Kidney glomerular epithelial cell (primary cell): ENCODE measurements around the gene PRKN.
"Not testable (repeated sequence)": the region's sequence is repeated elsewhere in the genome, so short reads cannot be mapped to it uniquely, and the experiment has no call there.

Experiments
- DNase-seq: peaks from one replicate; lab custom pipeline; 2025; lab: John Stamatoyannopoulos, UW

The PRKN gene

DNA sequence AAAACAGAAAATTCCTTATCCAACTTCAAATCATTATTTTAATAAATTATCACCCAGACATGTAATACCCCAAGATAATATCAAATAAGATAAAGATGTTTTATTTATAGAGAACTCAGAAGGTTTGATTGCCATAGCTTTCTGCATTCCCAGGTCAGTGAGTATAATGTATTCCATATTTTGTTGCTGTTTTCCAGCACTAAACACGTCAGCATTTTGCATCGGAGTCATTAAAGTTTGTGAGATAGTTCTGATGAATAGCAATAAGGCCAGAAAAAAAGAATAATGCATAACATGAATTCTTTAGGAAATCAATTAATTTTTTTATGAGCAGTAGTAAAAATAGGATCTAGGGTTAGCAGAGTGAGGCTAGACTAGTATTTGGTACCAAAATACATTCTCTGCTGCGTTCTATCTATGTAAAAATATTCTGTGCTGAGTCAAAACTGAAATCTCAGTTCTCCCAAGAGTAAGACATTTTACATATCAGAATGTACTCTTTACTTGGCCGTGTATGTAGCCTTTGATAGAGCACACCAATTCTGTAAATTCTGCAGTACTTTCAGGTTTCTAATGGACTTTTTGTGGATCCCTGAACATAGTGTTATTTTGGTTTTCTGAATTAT is 1183.8 kb downstream of the PRKN start:
- no peak for DNase-seq

DNA sequence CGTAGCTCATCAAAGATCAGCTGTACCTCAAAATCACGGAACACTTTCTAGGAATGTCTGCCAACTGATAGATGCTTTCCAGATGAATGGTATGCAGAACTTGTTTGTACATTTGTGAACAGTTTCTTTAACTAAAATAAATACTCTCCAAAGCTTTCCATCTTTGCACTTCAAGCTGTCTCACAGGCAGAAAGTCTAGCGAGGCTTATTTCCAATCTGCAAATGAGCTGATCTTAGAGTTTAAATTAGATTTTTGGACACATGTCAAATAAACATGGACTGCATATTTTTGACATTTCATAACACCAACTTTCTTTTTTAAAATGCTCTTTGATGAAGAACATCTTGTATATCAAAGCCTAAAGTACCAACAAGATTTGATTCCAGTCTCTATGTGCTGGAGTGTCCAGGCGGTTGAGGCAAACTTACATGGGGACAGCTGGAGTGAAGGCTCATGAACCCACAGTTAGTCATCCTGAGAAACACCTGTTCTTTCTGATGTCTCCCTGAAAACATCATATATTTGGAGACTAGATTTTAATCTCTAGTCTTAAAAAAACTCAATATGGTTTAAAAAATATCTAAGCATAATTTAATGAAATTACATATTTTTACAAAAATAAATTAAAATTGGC is 1185.1 kb downstream of the PRKN start:
- no peak for DNase-seq

DNA sequence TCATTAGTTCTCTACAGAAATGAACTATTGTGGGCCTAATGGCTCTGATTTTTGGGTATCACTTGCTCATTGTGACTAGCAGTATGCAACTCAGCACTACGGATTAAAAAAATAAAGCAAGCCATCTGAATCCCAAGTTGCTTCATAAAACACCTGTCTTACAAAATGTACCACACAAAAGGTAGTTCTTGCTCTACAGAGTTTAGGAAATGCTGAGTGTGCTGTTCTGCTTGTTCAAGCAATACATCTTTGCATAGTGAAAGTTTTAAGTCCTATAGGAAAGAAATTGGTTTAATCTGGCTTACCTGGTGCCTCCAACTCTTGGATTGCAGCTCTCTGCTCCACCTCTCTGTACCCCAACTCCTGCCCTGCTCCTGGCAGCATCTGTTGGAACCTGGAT is 1187.0 kb downstream of the PRKN start:
- DNase-seq, result no peak

DNA sequence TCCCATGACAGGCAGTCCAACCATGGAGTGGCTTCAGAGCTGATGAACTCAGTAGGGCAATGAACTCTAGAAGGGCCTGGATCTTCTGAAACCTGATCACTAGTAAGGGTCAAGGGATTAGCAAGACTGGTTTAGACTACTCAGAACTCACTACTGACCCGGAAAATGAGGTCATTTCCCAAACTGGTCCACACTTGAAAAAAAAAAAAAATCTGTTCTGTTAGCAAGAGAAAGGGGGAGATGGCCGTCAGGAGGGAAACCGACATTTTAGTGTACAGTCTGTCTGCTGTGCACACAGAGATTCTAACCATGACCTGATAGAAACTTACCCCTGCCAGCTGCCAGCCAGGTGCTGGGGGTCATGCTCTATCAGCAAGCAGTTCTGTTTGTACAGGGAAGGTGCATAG is 1191.3 kb downstream of the PRKN start:
- no peak for DNase-seq

DNA sequence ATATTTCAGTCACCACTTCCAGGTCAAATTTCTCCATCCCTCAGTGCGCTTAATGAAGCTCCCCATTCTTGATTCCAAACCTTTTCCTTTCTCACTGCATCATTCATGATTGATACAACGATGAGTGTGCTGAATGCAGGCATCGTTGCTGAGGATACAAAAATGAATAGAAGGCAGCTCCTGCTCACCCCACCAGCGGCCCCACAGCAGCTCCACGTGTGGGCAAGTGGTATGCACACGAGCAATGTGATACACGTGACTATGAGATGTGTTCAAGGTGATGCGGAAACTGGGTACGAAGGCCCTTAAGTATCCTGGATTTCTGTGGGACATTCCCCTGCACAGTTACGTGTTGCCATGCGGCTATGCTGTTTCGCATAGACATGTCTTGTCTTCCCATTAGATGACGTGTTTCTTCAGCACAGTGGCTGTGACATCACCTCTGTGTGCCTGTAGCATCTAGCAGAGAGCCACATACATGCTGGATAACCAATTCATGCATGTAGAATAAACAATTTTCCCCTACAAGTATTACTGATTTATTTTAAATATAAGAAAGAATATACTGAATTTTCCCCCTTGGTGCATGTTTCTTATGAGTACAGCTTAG is 1193.2 kb downstream of the PRKN start:
- DNase-seq, result no peak

DNA sequence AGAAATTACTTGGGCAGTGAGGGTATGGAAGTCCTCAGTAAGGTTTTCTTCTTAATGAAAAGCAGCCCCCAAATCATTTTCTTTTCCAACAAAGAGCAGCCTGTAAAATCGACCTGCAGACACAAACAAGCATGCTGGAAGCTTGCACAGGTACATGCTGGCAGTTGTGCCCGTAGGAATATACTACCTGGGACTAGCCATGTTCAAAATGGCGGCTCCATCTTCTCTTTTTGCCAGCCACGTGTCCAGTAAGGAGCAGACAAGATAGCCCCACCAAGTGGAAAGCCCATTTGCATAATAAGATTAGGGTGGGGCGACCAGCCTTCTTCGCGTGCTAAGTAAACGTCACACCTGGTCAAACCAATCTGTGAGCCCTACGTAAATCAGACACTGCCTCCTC is 1194.3 kb downstream of the PRKN start:
- no peak for DNase-seq

DNA sequence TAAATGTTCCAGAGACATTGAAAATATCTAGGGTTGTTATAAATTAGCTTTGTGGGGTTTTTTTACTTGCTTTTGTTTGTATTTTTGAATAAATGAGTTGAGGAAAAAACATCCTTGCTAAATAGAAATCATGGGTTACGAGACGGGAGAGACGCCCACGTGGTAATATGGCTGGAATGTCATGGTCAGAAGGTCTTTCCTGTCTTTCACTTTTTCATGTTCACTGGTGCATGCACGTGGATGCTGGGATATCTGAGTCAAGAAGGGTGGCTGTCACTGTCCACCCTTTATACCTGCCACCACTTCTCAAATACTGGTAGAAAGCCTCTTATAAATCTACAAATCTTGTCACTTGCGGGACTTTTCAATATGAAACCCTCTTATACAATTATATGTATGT is 1195.0 kb downstream of the PRKN start:
- no peak for DNase-seq

DNA sequence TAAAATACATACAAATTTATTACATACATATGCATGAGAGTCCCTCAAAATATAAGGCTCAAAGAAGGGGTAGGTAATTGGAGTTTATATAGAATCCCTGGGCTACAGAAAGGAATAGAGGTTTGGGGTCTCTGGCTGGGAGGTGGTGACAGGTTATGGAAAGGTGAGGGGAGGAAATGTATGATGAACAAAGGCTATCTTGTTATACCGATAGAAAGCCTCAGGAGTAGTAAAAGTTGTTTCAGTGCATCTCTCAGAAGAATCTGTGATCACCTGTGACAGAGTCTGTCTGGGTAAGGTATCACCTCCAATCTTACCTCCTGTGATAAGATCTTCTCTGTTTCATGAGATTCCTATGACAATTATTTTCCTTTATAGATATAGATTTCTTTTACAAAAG is 1200.8 kb downstream of the PRKN start:
- no peak for DNase-seq

DNA sequence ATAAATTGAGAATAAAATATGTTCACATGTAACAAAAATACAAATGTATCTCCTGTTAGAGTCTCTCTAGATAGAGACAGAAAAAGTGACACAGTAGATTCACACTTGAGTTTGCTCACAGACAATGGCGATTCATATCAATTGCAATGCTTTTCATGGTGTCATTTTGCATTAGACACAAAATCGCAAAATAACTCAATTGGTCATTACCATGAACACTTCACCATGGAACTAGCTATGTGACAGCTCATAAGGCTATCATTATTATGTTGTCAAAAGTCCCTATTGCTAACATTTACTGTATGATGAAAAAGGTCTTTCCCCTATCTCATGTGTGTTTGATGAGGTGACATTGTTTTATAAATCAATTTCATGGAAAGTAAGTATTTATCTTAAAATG is 1204.2 kb downstream of the PRKN start:
- no peak for DNase-seq

DNA sequence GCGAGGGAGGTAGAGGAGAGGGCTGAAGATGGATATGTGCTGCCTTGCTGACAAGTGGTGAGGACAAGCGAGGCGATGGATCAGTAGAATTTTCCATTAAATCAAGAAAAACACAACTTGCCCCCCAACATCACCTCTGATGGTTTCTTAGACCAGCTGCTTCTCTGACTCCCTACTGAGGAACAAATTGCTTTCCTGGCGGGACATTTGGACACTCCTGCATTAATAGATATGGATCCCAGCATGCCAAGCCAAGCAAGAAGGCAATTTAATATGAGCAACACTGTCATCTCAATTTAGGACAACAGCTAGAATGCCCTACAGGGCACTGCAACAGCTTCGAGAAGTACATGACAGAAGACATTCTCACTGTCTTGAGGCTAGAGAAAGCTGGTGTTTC is 1205.3 kb downstream of the PRKN start:
- DNase-seq, result no peak

DNA sequence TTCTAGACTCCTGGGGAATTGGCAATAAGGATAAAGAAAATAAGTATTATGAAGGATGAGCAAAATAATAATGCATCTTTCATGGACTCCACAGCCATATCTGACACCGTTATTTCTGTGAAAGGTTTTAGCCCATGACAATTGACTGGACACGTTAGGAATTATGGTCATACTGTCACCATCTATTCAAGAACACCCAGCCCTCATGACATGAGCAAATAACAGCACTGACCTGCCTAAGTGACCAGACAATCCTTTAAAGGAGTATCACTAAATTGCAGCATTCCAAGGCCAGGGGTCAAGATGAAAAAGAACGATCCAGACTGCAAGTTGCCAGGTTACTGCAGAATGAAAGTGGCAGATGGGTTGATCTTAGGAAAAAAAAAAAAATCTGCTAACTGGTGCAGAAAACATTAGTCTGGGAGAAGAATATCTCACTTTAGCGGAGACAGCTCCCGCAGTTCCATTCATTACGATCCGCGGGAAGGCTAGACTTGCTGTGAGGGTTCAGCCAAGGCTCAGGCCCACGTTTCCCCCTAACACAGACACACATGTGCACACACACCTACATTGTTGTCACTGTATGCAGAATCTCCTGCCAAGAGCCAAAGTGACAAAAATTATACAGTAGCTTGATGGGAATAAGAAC is 1216.0 kb downstream of the PRKN start:
- no peak for DNase-seq

DNA sequence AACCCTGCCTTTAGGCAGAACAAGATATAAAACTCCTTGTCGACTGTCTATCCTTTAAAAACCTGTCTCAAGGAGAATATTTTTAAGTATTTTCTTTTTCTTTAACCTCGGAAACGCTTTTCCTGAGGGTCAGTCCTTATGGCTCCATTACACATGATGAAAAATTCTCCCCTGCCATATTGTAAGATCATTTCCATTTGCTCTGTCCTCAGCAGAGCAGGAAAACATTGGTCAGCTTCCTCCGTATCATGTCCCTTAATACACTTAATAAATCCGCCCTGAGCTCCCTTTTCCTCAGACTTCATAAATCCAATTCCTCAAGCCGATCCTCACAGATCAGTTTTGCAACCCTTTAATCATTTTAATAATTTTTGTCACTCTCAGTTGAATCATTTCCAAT is 1219.2 kb downstream of the PRKN start:
- DNase-seq, result no peak

DNA sequence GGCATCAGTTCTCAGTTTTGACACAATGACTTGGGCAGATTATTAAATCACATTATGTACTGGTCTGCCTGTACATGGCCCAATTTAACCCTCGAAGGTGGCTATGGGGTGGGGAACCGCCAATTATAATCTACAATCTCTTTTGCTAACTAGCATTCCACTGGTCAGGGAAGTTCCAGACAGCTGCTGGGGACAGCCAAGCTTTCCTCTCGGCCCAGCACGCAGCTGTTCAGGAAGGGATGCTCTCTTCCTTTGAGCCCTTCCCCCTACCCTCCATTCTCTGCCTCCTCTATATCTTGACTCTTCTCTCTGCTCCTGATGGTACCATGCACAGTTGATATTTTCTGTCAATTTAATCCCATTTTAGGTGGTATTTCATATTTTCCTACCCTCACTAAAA is 1220.2 kb downstream of the PRKN start:
- no peak for DNase-seq

DNA sequence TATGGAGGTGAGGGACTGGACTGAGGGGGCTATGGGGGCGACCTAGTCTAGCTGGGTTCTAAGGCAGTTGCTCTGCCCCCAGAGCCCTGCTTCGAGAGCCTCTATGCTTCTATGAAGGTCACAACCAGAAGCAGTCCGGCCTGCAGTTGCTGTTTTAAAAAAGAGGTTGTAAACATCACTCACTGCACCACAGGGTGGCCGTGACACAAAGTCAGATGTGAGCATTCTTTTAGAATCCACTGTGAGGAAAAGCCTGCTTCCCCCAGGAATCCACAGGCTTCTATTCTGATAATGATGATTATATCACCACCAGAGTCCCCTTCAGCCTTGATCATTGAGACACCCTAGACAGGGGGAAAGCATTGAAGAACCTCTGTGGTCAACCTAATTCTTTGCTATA is 1224.0 kb downstream of the PRKN start:
- DNase-seq, result no peak

DNA sequence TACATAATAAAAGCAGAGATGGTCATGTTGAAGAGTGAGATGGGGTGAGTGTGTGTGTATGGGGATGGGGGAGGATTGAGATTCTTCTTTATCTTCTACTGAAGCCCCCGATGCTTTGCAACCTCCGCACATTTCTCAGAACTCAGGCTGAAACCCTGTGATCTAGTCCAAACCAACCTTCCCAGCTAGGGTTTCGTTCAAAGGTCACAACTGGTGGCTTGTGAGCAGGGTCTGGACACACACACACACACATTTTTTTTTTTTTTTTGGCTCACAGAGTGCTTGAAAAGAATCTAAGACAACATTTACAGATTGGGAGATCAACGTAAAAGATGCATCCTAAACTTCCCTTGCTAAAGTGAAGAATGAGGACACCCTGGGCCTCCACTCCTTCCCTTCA is 1228.7 kb downstream of the PRKN start:
- no peak for DNase-seq

DNA sequence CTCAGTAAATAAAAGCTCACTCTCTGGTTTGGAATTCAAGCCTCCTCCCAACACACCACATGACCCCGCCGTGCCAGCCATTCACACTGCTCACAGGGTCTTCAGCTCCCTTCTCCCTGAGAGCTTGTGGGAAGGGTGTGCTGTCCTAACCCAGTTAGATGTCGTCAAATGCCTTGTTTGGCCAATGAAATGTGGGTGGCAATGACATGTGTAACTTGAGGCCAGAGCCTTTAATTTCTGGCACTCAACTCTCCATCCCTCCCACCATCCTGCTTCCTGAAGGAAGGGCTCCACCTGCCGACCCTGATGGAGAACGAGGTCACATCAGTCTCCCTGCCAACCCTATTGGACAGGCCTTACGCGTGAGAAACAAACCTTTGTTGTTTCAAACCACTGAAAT is 1229.2 kb downstream of the PRKN start:
- peak; percentile 35 for DNase-seq

DNA sequence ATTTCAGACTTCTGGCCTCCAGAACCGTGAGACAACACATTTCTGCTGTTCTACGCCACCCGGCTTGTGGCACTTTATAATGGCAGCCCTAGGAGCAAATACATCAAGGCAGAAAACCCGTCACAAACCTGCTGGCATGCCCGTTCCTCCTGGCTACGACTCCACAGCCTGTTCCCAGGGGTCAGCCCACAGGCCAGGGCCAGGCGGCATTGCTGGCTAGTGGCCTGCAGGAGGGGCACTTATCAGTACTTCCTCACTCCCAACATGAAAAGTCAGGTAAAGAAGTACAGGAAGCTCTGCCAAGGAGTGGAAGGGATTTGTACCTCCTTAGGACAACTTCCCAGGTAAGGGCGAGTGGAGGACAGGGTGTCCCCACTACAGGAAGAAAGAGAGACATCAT is 1230.6 kb downstream of the PRKN start:
- no peak for DNase-seq

DNA sequence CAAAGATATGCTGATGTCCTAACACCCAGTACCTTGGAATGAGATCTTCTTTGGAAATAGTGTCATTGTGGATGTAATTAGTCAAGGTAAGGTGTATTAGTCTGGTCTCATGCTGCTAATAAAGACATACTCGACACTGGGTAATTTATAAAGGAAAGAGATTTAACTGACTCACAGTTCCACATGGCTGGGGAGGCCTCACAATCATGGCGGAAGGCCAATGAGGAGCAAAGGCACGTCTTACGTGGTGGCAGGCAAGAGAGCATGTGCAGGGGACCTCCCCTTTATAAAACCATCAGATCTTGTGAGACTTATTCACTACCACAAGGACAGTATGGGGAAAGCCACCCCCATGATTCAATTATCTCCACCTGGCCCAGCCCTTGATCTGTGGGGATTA is 1231.3 kb downstream of the PRKN start:
- not testable (repeated sequence) for DNase-seq

DNA sequence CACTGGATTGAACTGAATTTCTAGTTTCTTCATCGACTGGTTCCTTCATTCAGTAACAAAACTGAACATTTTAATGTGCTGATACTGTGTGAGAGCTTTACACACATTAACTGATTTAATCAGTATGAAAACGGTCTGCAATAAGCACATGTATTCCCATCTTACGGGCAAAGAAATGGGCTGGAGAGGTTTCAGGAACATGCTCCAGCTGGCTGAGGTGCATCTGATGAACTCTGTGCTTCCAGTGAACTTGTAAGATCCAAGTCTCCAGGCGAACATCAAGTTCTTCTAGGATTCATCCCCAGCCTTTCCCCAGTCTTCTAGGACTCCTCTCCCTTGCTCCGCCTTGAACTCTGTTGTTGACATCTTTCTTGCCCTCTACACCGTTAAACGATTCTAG is 1233.0 kb downstream of the PRKN start:
- no peak for DNase-seq

DNA sequence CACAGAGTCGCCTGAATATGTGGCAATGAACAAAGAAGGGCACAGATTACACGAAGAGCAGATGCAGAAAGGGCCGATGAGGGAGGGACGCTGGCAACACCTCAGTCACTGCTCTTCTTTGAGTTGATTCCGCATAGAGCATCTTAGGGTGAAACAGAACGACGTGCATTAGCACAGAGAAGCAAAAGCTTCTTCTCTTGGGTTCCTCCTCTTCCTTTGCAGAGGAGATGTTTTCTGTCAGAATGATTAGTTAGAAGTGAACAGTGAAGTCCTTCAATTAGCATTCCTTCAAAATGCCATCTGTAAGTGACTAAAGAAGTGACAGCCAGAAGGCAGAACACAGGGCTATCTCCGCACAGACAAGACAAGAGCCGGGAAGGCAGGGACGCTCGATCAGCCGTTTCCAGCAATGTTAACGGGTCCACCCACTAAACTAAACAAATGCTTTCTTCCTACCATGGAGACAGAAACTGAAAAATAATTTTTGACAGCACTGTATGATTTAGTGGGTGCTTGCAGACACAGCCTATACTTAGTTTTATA is 1233.9 kb downstream of the PRKN start:
- DNase-seq, result no peak

DNA sequence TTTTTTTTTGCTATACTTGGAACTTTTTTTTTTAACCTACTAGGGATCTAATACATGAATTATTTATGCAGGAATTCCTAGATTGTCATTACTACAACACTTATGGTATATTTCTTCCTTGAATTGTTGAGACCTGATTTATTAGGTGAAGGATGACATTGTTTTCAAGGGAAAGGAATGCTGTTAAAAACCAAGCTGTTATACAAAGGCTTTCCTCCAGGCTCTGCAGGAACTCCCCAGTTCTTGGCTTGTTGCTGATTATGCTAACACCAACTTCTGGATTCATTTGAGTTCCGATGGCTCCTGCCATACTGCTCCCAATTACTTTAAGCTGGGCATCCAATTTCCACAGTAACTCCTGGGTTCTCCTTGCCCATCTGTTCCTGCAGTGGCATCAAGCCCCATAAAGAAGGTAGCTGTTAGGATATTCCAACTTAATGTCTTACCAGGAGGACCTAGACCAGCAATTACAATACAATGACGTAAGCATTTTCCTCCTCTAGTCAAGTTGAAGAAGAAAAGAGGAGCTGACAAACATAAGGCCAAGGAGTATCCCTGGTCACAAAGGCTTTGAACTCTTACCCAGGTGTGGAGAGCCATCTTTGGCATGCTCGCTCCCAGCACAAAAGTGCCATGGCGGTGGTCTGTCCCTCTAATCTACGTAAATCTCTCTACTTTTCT is 1237.8 kb downstream of the PRKN start:
- DNase-seq, result no peak

DNA sequence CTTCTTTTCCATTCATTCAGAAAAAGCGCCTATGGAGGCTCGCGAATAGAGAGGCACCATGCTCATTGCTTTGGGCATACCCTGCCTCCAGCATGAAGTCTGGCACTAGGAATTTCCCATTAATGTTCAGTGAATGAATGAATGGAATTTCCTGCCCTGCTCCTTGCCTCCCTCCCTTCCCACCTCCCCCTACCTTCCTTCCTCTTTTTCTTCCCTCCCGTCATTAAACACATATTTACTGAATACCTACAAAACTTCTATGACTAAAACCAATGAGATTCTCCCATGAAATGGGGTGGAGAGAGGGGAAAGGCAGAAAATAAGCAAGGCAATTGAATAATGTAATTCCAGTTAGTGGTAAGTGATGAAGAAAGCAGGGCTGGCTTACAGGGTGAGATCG is 1239.9 kb downstream of the PRKN start:
- DNase-seq, result peak; percentile 84

DNA sequence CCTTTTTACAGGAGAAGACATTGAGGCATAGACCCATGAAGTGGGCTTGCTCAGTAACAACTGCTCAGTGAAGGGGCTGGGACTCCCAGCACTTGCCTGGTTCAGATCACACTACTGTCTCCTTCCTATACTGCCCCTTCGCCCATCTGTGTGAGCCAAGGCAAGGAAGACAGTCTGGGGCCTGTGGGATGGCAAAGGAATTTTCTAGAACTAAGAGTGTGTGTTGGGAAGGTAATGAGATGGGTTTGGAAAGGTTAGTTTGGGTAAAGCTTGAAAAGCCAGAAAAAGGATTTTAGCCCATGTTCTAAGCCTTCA is 1240.4 kb downstream of the PRKN start:
- no peak for DNase-seq
